Endothelial cell of umbilical vein (primary cell): ENCODE results near the gene SEMA3G. TPM values are rescaled to one million over a fixed set of nuclear protein-coding genes. Genes with fewer than 3 reads are reported as not detected.

Source experiments
- BruUV-seq: library from RNA; stranded (reverse); fragments of 400-500 nt; replicated peaks from 2 replicates; lab custom pipeline; 2021; lab: Mats Ljungman, UMichigan
- CTCF ChIA-PET: fragments of 300-600, 350-600 bp; sonication (Branson Sonifier 250); formaldehyde crosslinking; loops from one replicate; lab custom pipeline; 2021; ENCODE audit warnings: antibody characterized with exemption, inconsistent platforms; lab: Charles Lee
- POLR2A ChIA-PET: fragments of 300-600, 350-600 bp; sonication (Branson Sonifier 250); formaldehyde crosslinking; loops from one replicate; lab custom pipeline; 2021; ENCODE audit warnings: antibody characterized with exemption, inconsistent platforms; lab: Charles Lee
- DNase-seq: peaks from one replicate; pipeline ENCODE4 v3.0.0-alpha.2; 2011; ENCODE audit warnings: low read depth, low spot score
- FAIRE-seq: peaks from 2 replicates; lab custom pipeline; 2011; peaks lifted over from hg19 to GRCh38; lab: Jason Lieb, UNC
- H2AFZ ChIP-seq: 2 replicates; pipeline ENCODE4 v1.6.0; 2012; ENCODE audit warnings: low read depth, low read length, control low read depth, inconsistent platforms
- H3K27ac ChIP-seq: 2 replicates; pipeline ENCODE4 v1.5.1; 2011; ENCODE audit warnings: low read depth, mild to moderate bottlenecking, control low read depth, low read length, moderate library complexity; ENCODE audit not compliant: insufficient read depth
- H3K27me3 ChIP-seq, 2 experiments: 2 replicates each; pipeline versions ENCODE4 v1.6.0 to v1.6.1; 2011; ENCODE audit warnings: low read length in 2 of 2, mixed read lengths in 1 of 2; ENCODE audit not compliant: control insufficient read depth in 2 of 2, insufficient read depth in 2 of 2
- H3K36me3 ChIP-seq, 2 experiments: 2 replicates in 1 of 2; 3 replicates in 1 of 2; pipeline ENCODE4 v1.5.1; 2011; ENCODE audit warnings: low read length in 2 of 2, mild to moderate bottlenecking in 1 of 2, moderate library complexity in 1 of 2; ENCODE audit not compliant: control insufficient read depth in 2 of 2, insufficient read depth in 2 of 2; ENCODE audit errors: extremely low read depth in 1 of 2
- H3K4me1 ChIP-seq: 3 replicates; pipeline ENCODE4 v1.5.1; 2011; ENCODE audit warnings: mild to moderate bottlenecking, low read length; ENCODE audit not compliant: control insufficient read depth, insufficient read depth; ENCODE audit errors: extremely low read depth
- H3K4me2 ChIP-seq: 2 replicates; pipeline ENCODE4 v1.6.1; 2011; ENCODE audit warnings: low read length, control low read depth, mixed read lengths; ENCODE audit not compliant: insufficient read depth
- H3K4me3 ChIP-seq, 3 experiments: fragments of 200-600 bp in 1 of 3; sonication (generic), shearing (Covaris generic) in 1 of 3; replicated peaks in 1 of 3; 2 replicates each; pipeline ENCODE4 v1.5.1; 2011 to 2016; ENCODE audit warnings: control low read depth in 3 of 3, low read length in 3 of 3, mild to moderate bottlenecking in 2 of 3, inconsistent platforms in 1 of 3, low read depth in 1 of 3, moderate library complexity in 1 of 3; ENCODE audit not compliant: insufficient read depth in 1 of 3
- H3K79me2 ChIP-seq: 2 replicates; pipeline ENCODE4 v1.6.0; 2012; ENCODE audit warnings: low read length, inconsistent platforms; ENCODE audit not compliant: control insufficient read depth, insufficient read depth
- H3K9ac ChIP-seq: replicated peaks from 2 replicates; pipeline ENCODE3; 2011; ENCODE audit warnings: low read length, control low read depth; ENCODE audit not compliant: insufficient read depth; ENCODE audit errors: extremely low read depth
- H3K9me1 ChIP-seq: replicated peaks from 3 replicates; pipeline ENCODE4 v1.6.0; 2011; ENCODE audit warnings: mild to moderate bottlenecking, low read length; ENCODE audit not compliant: control insufficient read depth, insufficient read depth; ENCODE audit errors: extremely low read depth
- H3K9me3 ChIP-seq: replicated peaks from 2 replicates; pipeline ENCODE4 v1.5.1; 2012; ENCODE audit warnings: low read length, inconsistent platforms; ENCODE audit not compliant: control insufficient read depth, insufficient read depth
- H4K20me1 ChIP-seq: replicated peaks from 2 replicates; pipeline ENCODE3; 2011; ENCODE audit warnings: mild to moderate bottlenecking, low read length; ENCODE audit not compliant: control insufficient read depth, insufficient read depth; ENCODE audit errors: extremely low read depth
- EZH2 ChIP-seq: IDR thresholded peaks from 2 replicates; pipeline ENCODE4 v1.6.1; 2012; ENCODE audit warnings: borderline replicate concordance, low read depth, mild to moderate bottlenecking, moderate library complexity, low read length, inconsistent platforms; ENCODE audit not compliant: severe bottlenecking
- FOS ChIP-seq: IDR thresholded peaks from 2 replicates; pipeline ENCODE4 v1.6.1; 2011; ENCODE audit warnings: mild to moderate bottlenecking, low read length, moderate library complexity, borderline replicate concordance; ENCODE audit not compliant: insufficient read depth
- GATA2 ChIP-seq: IDR thresholded peaks from 2 replicates; pipeline ENCODE4 v1.7.0; 2011; ENCODE audit warnings: low read depth, mild to moderate bottlenecking, moderate library complexity, mixed read lengths, low read length; ENCODE audit not compliant: insufficient read length, insufficient read depth
- JUN ChIP-seq: IDR thresholded peaks from 2 replicates; pipeline ENCODE4 v1.6.1; 2011; ENCODE audit warnings: borderline replicate concordance, low read depth; ENCODE audit not compliant: insufficient read length, insufficient read depth
- MYC ChIP-seq: IDR thresholded peaks from one replicate; pipeline ENCODE4 v1.6.1; 2011; ENCODE audit warnings: mild to moderate bottlenecking, low read depth, low read length
- POLR2A ChIP-seq: IDR thresholded peaks from 2 replicates; pipeline ENCODE4 v1.6.1; 2012; ENCODE audit warnings: low read depth, mild to moderate bottlenecking, control low read depth, low read length
- POLR2AphosphoS5 ChIP-seq: IDR thresholded peaks from 2 replicates; pipeline ENCODE4 v1.6.1; 2012; ENCODE audit warnings: low read depth, mild to moderate bottlenecking, control low read depth, low read length, moderate library complexity; ENCODE audit not compliant: insufficient read depth
- dilution Hi-C: fragments of 300-500 bp; cut with MboI; formaldehyde crosslinking; loops from one replicate; pipeline ENCODE4 v1.15.0; 2019; ENCODE audit warnings: low sequenced_read_pairs; ENCODE audit not compliant: extremely low pct_ligation_motif_present
- intact Hi-C: fragments of 100-400 bp; cut with micrococcal nuclease; formaldehyde crosslinking; loops from one replicate; pipeline ENCODE4 v1.10.0; 2022
- polyA plus RNA-seq, 4 experiments: library from polyadenylated mRNA; depleted of rRNA in 3 of 4; stranded (reverse) in 3 of 4; unstranded in 1 of 4; fragments of >200 nt; gene quantifications; 2 replicates each; pipeline versions ENCODE4 v1.2.1 to v1.2.3, GENCODE V29; 2011 to 2012; ENCODE audit warnings: missing spikeins in 1 of 4
- total RNA-seq: library from RNA; stranded (reverse); gene quantifications from 2 replicates; pipeline ENCODE4 v1.2.3, GENCODE V29; 2021
- TF ChIP-seq, protein P1 (sequence below): IDR thresholded peaks from 2 replicates; pipeline ENCODE4 v1.6.1; 2011; ENCODE audit not compliant: insufficient read depth, insufficient read length
- TF ChIP-seq, protein P2 (sequence below), 2 donors: IDR thresholded peaks; 1 replicate in 1 of 2; 2 replicates in 1 of 2; pipeline ENCODE4 v1.5.1; 2011; ENCODE audit warnings: low read length in 2 of 2, mild to moderate bottlenecking in 2 of 2, moderate library complexity in 2 of 2, control low read depth in 1 of 2, inconsistent platforms in 1 of 2, low read depth in 1 of 2; ENCODE audit not compliant: insufficient read depth in 1 of 2; ENCODE audit errors: extremely low read depth in 1 of 2

SEMA3G gene
- total and polyA plus RNA-seq, 2 donors (not counting 3 experiments of a cell fraction or from before 2014, with no cell fraction given) = 22.6 to 27.9 TPM

DNA sequence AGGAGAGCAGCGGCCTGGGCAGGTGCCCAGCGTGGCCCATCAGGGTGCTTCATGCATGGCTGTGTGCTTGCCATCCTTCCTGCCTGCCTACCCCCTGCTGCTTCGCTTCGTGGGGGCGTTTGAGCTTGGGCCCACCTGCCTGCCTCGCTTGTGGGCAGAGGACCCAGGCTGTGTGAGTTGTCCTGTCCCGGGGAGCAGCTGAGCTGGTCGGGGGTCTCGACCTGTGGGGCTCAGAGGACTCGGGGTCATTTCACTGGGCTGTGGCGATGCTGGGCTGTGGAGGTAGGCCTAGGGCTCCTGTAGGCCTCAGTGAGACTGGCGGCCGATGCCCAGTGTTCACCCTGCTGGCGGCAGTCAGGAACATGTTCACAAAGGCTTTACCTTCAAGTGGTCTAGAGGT, 38.2 kb upstream of the SEMA3G start:
- dilution Hi-C loops (no loop called here), intact Hi-C loops (no loop called here)
- Histone ChIP-seq H3K27ac (no peak overlapping the region), H3K79me2 (no peaks in the 10 kb centered on the region), H3K4me2 (no peak overlapping the region), H3K9me1 (no peaks in the 10 kb centered on the region), H3K27me3 (no peaks in the 10 kb centered on the region), H3K4me1 (no peaks in the 10 kb centered on the region), H3K9ac (no peak overlapping the region), H3K9me3 (no peaks in the 10 kb centered on the region), H3K36me3 (peaks cover 16 to 82% of the 10 kb centered on the region in 2 experiments), H2AFZ (no peak overlapping the region), H3K4me3 (no peak overlapping the region), H4K20me1 (no peaks in the 10 kb centered on the region)
- TF ChIP-seq GATA2 (no peak), POLR2AphosphoS5 (no peak), MYC (no peak), FOS (no peak), EZH2 (no peak), JUN (no peak), POLR2A (no peak)
- TF ChIP-seq, protein P1, sequence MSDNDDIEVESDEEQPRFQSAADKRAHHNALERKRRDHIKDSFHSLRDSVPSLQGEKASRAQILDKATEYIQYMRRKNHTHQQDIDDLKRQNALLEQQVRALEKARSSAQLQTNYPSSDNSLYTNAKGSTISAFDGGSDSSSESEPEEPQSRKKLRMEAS = no peak
- TF ChIP-seq, protein P2, sequence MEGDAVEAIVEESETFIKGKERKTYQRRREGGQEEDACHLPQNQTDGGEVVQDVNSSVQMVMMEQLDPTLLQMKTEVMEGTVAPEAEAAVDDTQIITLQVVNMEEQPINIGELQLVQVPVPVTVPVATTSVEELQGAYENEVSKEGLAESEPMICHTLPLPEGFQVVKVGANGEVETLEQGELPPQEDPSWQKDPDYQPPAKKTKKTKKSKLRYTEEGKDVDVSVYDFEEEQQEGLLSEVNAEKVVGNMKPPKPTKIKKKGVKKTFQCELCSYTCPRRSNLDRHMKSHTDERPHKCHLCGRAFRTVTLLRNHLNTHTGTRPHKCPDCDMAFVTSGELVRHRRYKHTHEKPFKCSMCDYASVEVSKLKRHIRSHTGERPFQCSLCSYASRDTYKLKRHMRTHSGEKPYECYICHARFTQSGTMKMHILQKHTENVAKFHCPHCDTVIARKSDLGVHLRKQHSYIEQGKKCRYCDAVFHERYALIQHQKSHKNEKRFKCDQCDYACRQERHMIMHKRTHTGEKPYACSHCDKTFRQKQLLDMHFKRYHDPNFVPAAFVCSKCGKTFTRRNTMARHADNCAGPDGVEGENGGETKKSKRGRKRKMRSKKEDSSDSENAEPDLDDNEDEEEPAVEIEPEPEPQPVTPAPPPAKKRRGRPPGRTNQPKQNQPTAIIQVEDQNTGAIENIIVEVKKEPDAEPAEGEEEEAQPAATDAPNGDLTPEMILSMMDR (IDR thresholded peaks at IDR 0.05; ENCODE audit: extremely low read depth in 1 of 2, insufficient read depth in 1 of 2, low read depth in 1 of 2, low read length in 2 of 2) = no peak
- POLR2A ChIA-PET = no interaction called here
- CTCF ChIA-PET = interaction anchor here (1.0 to 2.0 kb wide), 4 partner anchors 8 to 60 kb away, joined by 3 to 13 read pairs (median 7); partner anchors contain the start of gene STAB1
- no peak for FAIRE-seq
- BruUV-seq = no TSS peak
- DNase-seq = no peak
